ENCODE results near the gene ANKRD13B.

ANKRD13B gene

DNA sequence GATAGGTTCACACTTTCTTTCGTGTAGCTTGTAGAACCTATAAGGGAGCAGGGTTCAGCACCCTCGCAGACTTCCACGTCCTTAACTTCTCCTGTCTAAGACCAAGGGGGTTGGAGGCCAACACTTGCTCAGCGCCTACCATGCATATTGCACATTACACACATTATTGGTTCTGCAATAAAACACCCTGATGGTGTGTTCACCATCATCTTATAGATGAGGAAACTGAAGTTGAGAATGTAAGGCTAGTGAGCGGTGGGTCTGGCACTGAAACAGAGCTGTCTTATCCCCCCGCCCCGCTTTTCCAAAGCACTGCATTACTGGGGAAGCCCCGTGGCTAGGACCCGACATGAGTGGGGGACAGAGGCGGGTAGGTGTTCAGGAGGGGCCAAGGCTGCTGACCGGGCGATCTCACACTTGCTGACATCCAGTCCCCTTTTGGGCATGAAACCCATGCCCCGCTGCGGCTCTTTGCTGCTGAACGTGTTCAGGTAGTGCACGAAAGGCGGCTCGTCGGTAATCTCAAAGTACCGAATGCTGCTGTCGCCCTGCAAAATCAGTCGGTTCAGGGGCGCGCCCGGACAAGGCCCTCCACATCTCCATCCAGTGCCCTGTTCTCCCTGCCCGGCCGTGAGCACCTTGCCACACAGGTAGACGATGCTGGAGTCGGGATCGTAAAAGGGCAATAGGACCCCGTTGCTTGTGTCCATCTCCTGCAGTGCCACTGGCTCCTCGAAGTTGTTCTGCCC, 23.5 kb downstream of the ANKRD13B start:
- DNase-seq (ENCODE audit: low spot score) = no peak

DNA sequence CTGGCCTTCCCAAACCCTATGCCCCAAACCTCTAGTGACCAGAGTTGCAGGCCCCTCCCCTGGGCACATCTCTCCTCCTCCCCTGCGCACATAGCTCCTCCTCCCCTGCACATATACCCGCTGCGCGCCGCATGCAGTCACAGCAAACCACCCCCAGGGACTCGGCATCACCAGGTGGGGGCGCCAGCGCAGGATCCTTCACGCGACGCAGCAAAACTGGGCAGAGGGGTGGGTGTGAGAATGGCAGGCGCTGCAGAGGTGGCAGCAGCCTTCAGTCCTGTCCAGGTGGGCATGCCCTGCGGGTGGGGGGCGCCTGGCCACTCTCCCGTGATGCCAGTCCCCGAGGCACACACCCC, 24.2 kb downstream of the ANKRD13B start:
- peak; percentile 33 for DNase-seq (ENCODE audit: low spot score)

DNA sequence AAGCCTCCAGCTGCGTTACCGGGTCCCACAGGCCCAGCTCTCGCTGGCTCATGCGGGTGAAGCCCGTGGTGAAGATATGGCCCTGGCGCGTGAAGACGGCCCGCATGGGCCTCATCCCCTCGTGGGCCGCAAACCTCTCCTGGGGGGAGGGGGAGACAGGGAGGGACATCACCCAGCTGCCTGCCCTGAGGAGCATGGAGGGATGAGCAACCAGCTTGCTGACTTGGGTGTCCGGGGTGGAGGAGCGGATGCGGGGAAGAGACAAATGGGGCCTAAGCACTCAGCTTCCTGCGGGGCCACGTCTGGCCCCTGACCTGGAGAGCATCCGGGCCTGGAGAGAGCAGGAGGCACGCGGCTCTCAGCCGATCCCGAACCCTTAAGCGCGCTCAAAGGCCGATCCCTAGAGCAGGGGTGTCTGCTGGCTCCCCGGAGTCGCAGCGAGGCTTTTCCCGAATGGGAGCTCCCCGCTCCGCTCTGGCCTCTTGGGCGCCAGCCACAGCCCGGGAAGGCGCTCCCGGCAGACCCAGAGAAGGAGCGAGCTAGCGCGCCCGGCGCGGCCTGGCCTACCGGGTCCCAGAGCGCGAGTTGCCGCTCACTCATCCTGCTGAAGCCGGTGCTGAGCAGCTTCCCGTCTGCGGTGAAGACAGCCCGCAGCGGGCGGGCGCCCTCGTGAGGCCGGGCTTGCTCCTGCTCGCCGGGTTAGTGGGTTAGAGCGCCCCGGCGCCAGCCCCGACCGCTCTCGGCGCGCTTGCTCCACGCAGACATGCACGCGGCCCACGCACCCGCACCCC, 24.7 kb downstream of the ANKRD13B start:
- peak; percentile 56 for DNase-seq (ENCODE audit: low spot score)

DNA sequence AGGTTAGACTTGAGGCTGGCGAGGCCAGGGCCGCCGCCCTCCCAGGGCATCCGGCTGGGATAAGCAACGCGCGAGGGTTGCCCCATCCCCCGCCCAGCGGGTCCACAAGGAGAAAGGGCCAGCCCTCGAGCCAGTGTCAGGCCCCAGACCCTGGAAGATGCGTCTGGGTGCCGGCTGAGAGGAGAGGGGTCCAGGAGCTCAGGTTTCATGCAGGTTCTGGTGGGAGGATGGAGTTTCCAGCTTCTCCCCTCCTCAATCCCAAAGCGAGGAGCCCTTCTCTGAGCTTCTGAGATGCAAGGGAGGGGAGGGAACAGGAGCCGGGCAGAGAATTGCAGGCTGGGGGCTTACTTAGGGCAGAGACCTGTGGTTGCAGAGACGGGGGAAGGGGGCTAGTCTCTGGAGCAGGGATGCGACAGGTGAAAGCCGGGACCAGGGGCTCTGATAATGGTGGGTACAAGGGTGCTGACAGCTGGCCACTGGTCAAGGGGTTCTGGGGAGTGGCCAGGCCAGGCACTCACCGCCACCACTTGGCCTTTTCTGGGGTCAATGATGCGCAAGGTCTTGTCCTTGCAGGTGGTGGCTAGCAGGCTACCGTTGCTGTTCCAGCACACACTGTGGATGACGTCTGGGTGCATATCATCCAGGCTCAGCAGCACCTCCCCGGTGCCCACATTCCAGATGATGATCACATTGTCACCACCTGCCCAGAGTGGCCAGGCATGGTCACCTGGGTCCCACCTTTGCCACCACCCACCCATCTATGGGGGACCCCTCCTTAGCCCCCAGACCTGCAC, 25.5 kb downstream of the ANKRD13B start:
- no peak for DNase-seq (ENCODE audit: low spot score)

DNA sequence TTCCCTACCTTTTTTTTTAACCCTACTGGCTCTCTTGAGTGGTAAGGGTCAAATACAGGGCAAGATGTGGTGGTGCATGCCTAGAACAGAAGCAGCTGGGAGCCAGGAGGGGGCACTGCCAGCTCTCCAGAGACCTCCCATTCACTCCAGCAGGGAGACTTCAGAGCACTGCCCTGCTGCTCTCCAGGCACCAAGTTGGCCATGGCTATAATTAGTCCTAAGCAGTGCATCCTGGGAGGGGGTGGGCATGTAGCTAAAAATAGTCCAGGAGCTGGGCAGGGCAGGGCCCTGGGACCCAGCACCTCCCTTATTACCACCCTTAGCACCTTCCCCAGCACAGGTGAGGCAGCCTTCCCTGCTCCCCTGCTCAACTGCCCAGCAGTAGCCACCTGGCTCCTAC, 26.3 kb downstream of the ANKRD13B start:
- peak; percentile 37 for DNase-seq (ENCODE audit: low spot score)

DNA sequence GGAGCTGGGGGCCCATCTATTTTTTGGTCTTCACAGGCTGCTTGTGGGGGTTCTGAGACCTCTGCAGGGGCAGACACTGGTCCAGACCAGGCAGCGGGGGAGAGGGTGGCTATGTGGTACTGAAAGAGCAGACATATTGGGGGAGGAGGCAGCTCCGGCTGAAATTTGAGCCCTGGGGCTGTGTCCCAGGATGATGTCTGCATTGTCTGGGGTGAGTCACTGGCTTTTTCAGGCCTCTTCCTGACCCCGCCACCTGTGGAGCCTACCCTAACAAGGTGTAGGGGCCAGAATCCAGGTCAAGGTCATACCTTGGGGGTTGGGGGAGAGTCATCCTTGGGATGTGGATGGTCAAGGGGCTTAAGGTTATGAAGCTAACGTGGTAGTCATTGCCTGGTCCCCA, 27.3 kb downstream of the ANKRD13B start:
- no peak for DNase-seq (ENCODE audit: low spot score)

DNA sequence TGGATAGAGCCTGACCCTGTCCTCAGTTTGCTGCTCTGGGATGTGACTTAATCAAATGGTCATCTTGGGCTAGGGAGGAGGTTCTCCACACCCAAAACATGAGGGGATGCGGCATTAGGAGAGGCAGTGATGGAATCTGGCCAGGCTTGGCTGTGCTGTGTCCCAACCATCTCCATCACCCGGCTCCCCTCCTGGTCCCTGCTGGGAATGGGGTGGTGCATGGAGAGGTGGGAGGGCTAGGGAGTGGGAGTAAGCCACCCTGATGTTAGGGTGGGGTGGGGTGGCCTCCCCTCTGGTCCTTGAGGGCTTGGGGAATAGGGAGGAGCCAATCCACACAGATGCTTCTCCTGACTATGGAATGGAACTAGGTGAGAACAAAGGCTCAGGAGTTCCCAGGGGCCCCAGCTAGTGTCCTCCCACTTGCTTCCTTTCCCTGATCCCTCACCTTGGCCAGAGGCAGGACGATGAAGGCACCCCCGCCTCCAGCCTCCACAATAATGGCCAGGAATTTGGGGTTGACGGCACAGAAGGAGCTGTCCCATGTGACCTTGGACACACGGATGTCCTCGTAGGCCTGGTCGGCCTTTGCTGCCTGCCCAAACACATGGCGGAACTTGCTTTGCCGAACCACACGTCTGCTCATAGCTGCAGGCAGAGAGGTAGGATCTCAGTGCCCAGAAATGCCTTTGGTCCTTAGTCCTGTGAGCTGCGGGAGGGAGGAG, 28.0 kb downstream of the ANKRD13B start:
- no peak for DNase-seq (ENCODE audit: low spot score)

DNA sequence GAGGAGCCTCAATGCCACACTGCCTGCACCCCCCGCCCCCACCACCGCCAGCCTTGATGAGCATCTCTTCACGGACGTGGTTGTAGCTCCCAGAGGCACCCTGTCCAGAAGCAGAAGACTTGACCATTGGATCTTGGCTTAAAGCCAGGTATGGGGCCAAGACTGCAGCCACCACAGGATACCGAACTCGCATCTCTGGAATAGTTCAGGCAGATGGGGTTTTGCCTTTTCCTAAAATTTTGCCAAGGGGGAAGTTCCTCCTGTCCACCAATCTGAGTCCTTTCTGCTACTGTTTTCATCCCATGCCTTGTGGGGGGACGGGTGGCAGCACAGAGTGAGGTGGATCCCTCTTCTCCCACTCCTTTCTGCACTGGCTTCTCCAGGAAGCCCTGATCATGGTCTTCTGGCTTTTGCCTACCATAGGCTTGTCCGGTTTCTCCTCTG, 28.8 kb downstream of the ANKRD13B start:
- DNase-seq (ENCODE audit: low spot score) = peak; percentile 37

DNA sequence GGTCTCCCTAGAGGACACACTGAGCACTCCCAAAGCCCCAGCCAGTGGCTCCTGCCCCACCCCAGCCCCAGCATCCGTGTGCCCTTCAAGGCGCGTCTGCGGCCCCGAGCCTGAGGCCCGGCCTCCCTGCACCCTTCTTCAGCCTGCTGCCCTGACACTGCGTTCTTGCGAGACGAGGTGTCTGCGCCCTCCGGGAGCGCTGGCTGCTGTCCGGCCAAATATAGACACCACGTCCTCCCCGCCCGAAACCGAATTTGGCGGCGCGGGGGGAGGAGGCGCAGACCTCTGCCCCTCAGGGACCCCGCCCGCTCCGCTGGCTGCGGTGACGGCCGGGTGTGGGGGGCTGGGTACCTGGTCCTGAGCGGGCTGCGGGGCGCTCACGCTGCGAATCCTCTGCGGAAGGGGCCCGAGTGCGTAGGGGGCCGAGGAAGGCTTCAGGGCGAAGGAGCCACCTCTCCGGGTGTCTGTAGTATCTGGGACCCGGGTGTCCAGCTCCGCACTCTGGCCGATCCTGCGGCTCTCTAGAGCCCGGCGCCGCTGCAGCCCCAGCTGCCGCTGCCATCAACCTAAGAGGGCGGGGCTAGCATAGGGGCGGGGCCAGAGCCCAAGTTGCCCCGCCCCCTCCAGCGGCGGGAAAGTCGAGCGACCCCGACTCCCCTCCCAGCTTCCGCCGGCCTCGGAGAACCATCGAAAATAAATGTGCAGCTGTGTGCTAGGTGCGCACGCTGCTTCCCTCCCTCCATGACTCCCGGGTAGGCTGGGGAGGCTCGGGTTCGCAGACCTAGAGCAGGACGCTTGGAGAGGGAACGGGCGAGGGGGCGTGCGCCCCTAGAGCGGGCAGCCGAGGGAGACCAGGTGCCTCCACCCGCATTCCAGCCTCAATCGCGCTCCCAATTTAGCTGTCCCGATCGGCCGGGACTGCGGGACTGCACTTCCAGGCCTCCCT, 29.7 kb downstream of the ANKRD13B start, which contains the start of gene CORO6:
Gene CORO6, minus strand, starts transcription at position 576 of the 946 bp plus-strand sequence. CDS start 1,491 bp downstream, outside the sequence.
- DNase-seq (ENCODE audit: low spot score) = peak; percentile 57

DNA sequence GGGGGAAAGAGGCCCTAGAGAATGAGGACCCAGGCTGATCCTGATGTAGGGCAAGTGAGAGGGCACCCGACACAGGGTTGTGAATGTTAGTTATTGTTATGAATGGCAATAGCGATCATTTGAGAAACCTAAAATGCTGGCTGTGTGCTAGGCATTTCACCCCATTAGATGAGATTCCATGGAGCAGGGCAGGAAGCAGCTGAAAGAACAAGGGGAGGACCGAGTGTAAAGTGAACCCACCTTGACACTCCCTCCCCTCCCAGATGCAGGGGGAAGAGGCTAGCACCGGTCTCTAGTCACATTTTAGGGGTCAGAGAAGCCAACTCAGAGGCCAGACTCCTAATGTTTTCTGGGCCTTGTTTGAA, 30.3 kb downstream of the ANKRD13B start:
- no peak for DNase-seq (ENCODE audit: low spot score)

DNA sequence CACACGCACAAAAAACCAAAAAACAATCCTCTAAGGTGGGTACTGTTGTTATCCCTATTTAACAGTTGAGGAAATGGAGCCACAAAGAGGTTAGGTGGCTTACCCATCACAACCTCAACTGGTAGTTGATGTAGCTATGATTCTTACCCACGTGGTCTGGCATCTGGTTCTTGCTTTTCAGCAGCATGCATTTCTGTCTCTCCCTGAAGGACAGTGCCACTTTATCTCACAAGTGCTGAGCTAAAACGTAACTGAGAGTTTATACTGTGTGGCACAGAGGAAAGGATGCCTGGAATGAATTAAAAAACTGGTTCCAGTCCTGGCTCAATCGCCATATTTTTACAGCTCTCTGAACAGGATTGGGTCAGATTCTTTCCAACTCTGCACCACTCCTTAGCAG, 31.7 kb downstream of the ANKRD13B start:
- DNase-seq (ENCODE audit: low spot score) = no peak

DNA sequence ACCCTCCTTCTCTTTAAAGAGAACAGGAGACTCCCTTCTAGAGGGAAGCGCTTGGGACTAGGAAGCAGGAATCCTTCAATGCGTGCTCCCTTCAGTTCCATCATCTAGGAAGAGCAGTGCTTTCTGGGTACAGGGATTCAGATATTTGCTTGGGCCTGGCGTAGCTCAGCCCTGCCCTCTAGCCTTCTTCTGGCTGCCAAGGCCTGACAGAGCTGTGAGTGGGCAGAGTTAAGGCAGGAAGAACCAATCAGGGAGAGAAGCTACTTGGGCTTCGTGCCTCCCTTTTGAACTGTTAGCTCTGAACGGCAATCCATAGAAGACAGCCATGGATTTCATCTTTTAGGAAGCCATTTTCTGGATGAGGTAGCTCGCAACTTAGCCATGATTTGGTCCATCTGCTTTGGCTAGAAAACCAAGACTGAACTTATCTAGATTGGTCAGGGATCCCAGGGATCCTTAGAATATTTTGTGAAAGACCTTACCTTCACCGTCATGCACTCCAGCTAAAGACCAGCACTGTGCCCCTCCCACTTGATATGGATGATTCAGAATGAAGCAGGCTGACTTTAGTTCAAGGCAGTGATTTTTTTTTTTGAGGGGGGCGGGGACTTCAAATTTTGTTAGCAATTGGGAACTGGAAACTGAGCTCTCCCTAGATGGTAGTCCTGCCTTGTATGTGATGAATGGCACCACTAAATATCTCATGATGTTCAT, 32.3 kb downstream of the ANKRD13B start:
- peak; percentile 75 for DNase-seq (ENCODE audit: low spot score)

DNA sequence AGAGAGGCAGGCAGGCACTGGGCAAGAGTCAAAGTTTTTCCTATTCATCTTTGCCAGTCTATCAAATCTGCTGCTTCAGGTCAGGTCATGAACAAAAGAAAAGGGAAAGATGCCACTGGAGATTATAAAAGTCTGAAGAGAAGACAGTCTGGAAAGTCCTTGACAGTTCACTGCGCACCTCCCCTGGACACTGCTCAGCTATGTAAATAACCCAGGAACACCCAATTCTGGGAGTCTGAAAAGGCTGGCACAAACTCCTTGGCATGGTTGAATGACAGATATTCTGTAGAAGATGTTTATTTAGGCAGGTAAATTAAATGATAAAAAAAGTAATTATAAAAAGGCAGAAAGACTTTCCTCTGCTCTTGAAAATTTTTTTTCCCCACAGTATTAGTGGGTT, 35.0 kb downstream of the ANKRD13B start:
- DNase-seq (ENCODE audit: low spot score) = no peak

DNA sequence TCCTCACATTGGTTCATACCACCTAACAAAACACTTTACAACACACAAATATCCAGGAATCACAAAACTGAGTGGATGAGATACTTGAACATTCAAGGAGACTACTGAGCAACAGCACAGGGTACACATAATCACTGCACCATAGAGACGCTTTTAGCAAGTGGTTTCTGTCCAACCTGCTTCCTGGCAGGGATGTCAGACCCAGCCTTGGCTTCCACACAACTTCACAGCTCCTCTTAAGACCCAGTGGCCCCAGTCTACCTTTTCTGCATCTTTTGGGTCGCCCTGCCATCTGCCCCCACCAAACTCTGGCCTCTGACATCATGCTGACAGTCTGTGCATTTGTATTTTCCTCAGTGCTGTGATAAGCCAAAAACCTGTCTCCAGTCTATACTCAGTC, 35.7 kb downstream of the ANKRD13B start:
- no peak for DNase-seq (ENCODE audit: low spot score)

DNA sequence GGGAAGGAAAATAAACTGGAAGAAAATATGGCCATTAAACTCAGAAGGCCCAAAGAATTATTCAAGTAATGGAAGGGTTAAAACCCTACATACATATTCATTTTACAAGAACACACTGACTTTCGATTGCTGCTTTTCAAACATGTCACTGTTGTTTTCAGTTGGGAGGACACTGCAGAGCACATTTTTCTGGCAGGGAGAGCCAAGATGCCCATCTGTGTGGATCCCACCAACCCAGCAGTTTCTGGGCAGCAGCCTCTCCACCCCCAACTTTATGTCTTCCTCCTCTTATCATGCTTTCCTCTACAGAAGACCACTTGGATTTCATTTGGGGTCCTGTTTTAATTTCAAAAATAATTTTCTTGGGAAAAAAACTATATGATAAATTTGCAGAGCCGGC, 36.9 kb downstream of the ANKRD13B start:
- DNase-seq (ENCODE audit: low spot score) = no peak

DNA sequence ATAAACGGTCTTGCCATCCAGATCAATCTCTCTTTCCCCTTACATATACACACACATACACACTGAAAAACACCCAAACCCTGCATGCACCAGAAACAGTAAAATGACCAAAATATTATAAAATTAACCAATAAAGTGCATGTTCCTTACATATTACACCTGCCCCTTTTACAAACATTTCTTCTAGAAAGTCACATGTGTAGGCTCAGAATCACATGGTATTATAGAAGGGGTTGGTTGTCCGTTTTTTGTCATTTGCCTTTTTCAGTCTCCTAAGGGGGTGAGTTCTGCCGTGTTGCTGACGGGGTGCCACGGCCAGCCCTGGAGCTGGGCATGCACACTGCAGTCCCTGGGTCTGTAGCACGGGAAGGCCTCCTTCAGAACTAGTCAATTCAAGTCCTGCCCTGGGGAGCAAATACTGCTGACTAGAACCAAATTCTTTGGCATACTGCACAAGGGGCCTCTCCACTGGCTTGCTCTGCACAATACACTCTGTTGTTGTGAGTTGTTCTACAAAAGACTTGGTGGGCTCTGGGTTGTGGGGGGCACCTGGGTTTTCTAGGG, 37.8 kb downstream of the ANKRD13B start:
- DNase-seq (ENCODE audit: low spot score) = no peak

DNA sequence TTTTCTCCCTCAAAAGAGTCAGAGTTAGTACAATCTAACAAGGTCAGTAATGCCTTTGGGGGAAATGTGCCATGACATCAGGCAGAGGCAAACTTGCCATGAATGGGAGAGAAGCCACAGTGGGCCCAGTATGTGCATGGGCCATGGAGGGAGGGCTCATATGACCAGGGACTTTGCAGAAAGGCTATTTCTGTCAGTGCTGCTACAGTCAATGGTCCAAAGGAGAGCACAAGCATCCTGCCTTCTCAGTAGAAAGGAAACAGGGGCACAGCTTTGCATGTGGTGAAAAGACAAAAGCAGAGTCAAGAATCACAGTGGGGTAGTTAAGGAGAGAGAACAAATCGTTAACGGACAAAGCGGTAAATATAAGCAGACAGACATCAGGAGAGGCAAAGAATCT, 41.0 kb downstream of the ANKRD13B start:
- DNase-seq (ENCODE audit: low spot score) = no peak

DNA sequence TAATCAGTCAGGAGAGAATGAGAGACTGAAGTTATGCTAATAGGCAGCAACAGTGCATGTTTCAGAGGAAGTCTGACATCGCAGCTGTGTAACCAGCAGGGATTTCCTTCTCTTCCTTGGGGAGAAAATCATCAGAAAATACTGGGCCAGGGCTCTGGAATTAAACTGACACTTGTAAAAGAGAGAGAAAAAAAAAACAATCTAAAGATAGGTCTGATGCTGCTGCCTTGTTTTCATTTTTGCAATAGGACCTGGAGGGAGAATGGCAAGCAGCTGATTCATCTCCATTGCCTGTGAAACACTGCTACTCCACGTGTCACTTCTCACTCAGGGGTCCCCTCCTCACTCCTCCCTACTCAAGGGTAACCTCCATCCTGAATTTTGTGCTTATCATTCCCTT, 47.5 kb downstream of the ANKRD13B start:
- no peak for DNase-seq (ENCODE audit: low spot score)

DNA sequence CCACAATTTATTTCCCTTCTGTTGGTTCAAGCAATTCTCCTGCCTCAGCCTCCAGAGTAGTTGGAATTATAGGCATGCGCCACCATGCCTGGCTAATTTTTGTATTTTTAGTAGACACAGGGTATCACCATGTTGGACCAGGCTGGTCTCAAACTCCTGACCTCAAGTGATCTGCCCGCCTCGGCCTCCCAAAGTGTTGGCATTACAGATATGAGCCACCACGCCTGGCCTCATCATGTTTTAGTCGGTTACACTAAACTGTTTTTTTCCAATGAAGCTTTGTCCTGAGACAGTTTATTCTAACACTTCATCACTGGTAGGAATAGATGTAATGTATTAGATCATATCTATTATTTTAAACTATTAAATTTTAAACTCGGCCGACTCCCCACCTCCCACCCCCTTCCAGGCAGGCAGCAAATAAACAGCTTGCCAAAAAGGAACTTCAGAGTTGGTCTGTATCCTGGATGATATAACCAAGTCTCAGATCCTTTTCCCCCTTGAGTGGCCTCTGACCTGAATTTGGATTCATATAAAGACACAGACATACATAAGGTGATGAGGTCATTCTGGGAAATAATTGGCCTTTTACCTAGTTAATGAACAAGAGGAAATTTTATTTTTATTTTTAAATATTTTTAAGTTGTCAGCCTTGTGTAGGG, 48.2 kb downstream of the ANKRD13B start:
- no peak for DNase-seq (ENCODE audit: low spot score)

Measured in cerebellar cortex (tissue), 1 donor.